Vagina (tissue), 2 donors: ENCODE data around the gene CHCHD6. TPM values are rescaled to one million over a fixed set of nuclear protein-coding genes. Genes with fewer than 3 reads are reported as not detected.
A peak's percentile ranks its signal among the peaks of the same experiment; 100 is the strongest.

ENCODE experiments used
- DNase-seq, 2 donors: peaks; one replicate each; pipeline ENCODE4 v3.0.0-alpha.2; 2017; ENCODE audit errors: extremely low spot score in 2 of 2
- H3K27ac ChIP-seq: fragments of 200-600 bp; sonication (generic); one replicate; pipeline ENCODE4 v1.5.1; 2019
- H3K27me3 ChIP-seq: fragments of 200-600 bp; sonication (generic); one replicate; pipeline ENCODE4 v1.5.1; 2019
- H3K36me3 ChIP-seq, 2 donors: fragments of 200-600 bp; sonication (generic); one replicate each; pipeline ENCODE4 v1.5.1; 2017 to 2019
- H3K4me1 ChIP-seq: fragments of 200-600 bp; sonication (generic); one replicate; pipeline ENCODE4 v1.5.1; 2019
- H3K4me3 ChIP-seq, 2 donors: fragments of 200-600 bp; sonication (generic); 1 replicate in 1 of 2; 2 replicates in 1 of 2; pipeline ENCODE4 v1.5.1; 2016 to 2019
- H3K9me3 ChIP-seq: fragments of 200-600 bp; sonication (generic); one replicate; pipeline ENCODE4 v1.5.1; 2019
- CTCF ChIP-seq, 3 experiments: fragments of 450-650 bp in 2 of 3; fragments of 200-600 bp in 1 of 3; sonication (generic) in 1 of 3; IDR thresholded peaks; one replicate each; pipeline ENCODE4 v1.5.1; 2017 to 2019; ENCODE audit warnings: antibody characterized with exemption in 3 of 3, mild to moderate bottlenecking in 2 of 3, moderate library complexity in 2 of 3
- POLR2A ChIP-seq, 2 donors: fragments of 450-650 bp; IDR thresholded peaks; one replicate each; pipeline ENCODE4 v1.6.1; 2017; ENCODE audit warnings: antibody characterized with exemption in 2 of 2, mild to moderate bottlenecking in 2 of 2, moderate library complexity in 2 of 2
- POLR2AphosphoS5 ChIP-seq, 2 donors: sonication (generic); formaldehyde crosslinking; IDR thresholded peaks; one replicate each; pipeline ENCODE4 v1.9.0; 2017; ENCODE audit warnings: antibody characterized with exemption in 2 of 2, mild to moderate bottlenecking in 2 of 2, low read depth in 1 of 2; ENCODE audit not compliant: insufficient read depth in 1 of 2
- intact Hi-C: fragments of 100-400 bp; cut with DNase I; formaldehyde crosslinking; loops from one replicate; pipeline ENCODE4 v1.15.1; 2023
- total RNA-seq: library from RNA; depleted of rRNA; stranded (reverse); fragments of >200 nt; gene quantifications from one replicate; pipeline ENCODE4 v1.2.3, GENCODE V29; 2016

CHCHD6 gene
- total RNA-seq, 1 donor from 2014 or later, result 12.8 TPM

- H3K27me3 ChIP-seq, result no peaks in the 10 kb centered on the region
- peaks cover 49% of the 10 kb centered on the region for H3K4me1 ChIP-seq
- TF ChIP-seq POLR2A (IDR thresholded peaks at IDR 0.05) (no peak), POLR2AphosphoS5 (IDR thresholded peaks at IDR 0.05; ENCODE audit: insufficient read depth in 1 of 2, low read depth in 1 of 2) (peak in 1 of 2 donors; percentile 67), CTCF (IDR thresholded peaks at IDR 0.05) (peak; percentile 43 to 90 (median 81))
- H3K27ac ChIP-seq, result peak within 1 kb of the TSS; percentile 87
- DNase-seq, result no peak
- peak within 1 kb of the TSS; percentile 74 to 82 for H3K4me3 ChIP-seq
- H3K9me3 ChIP-seq, result no peaks in the 10 kb centered on the region
- no peaks in the 10 kb centered on the region for H3K36me3 ChIP-seq
- intact Hi-C loops, result loop anchor here (5.0 to 10.0 kb wide), 3 partner anchors 230 to 562 kb away; partner anchors contain the start of gene CHCHD6
Measured at GRCh38 chr3:126982471-126983175, 278.6 kb downstream of the CHCHD6 start, which contains the start of gene PLXNA1. TSS of gene PLXNA1 (plus strand) at chr3:126983115. CDS start at chr3:126988594, 5,479 bp downstream.

DNA sequence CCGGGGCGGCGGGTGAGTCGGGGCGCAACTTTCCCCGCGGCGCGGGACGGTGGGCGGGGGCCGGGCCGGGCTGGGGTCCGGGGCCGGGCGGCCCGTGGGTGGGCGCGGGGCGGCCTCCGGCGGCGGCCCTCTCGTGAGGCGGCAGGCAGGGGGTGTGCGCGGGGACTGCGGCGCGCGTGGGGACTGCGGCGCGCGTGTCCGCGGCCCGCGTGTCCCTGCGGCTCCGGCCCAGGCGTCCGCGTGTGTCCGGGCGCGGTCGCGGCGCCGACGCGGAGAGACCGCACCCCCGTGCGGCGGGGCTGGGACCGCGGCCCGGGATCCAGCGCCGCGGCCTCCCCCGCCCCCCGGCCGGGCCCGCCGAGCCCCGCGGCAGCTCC, 279.2 kb downstream of the CHCHD6 start:
- Histone ChIP-seq H3K27me3 (no peaks in the 10 kb centered on the region), H3K36me3 (no peaks in the 10 kb centered on the region), H3K9me3 (no peaks in the 10 kb centered on the region), H3K27ac (peak overlapping the region; percentile 87), H3K4me3 (peak overlapping the region; percentile 74 to 82), H3K4me1 (peaks cover 49% of the 10 kb centered on the region)
- intact Hi-C loops, result loop anchor here (5.0 to 10.0 kb wide), 3 partner anchors 231 to 562 kb away; partner anchors contain the start of gene CHCHD6
- TF ChIP-seq POLR2A (IDR thresholded peaks at IDR 0.05) (no peak), POLR2AphosphoS5 (IDR thresholded peaks at IDR 0.05; ENCODE audit: insufficient read depth in 1 of 2, low read depth in 1 of 2) (no peak), CTCF (IDR thresholded peaks at IDR 0.05) (no peak)
- no peak for DNase-seq

GRCh38 chr3:126983653-126984390, 279.8 kb downstream of the CHCHD6 start:
- H3K4me3 ChIP-seq, result peak overlapping the region; percentile 74 to 82
- H3K4me1 ChIP-seq, result peaks cover 49% of the 10 kb centered on the region
- H3K36me3 ChIP-seq, result peaks cover 0 to 3% of the 10 kb centered on the region in 2 donors
- H3K27ac ChIP-seq, result peak overlapping the region; percentile 87
- H3K9me3 ChIP-seq, result no peaks in the 10 kb centered on the region
- no peaks in the 10 kb centered on the region for H3K27me3 ChIP-seq
- TF ChIP-seq POLR2AphosphoS5 (IDR thresholded peaks at IDR 0.05; ENCODE audit: insufficient read depth in 1 of 2, low read depth in 1 of 2) (peak in 1 of 2 donors; percentile 47), POLR2A (IDR thresholded peaks at IDR 0.05) (no peak)
- DNase-seq, result no peak
- intact Hi-C loops, result loop anchor here (5.0 to 10.0 kb wide), 3 partner anchors 232 to 561 kb away; partner anchors contain the start of gene CHCHD6

DNA sequence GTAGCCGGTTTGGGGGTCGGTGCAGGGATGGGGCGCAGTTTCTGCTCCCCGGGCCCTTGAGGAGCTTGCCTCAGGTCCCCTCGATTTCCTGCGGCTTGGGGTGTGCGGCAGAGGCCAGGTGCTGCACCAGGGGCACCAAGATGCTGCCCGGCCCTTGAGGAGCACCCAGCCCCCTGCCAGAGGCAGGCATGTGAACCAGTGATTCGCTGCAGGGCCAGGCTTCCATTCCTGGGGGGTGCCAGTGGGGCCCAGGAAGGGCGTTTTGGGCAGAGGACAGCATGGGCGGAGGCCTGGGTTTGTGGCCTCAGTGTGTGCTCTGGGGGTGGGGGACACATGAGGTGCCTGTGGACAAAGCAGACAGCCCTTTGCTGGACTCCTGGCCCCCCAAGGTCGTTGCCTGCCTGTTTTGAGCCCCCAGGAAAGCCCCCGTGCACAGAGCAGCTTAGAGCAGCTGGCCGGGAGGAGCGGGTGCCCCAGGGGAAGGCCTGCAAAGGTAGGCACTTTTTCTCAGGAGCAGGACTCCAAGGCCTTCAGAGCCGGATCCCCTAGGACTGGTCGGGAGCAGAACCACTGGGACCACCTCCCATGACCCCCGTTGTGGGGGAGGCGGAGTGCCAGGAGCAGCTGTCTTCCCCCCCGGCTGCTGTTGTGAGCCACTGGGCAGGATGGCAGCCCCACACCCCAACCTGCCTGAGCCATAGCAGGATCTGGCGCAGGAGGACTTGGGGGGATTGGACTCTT, 280.5 kb downstream of the CHCHD6 start:
- no peaks in the 10 kb centered on the region for H3K27me3 ChIP-seq
- H3K36me3 ChIP-seq, result peaks cover 0 to 8% of the 10 kb centered on the region in 2 donors
- TF ChIP-seq CTCF (IDR thresholded peaks at IDR 0.05), result no peak
- no peak for TF ChIP-seq POLR2AphosphoS5 (IDR thresholded peaks at IDR 0.05; ENCODE audit: insufficient read depth in 1 of 2, low read depth in 1 of 2)
- TF ChIP-seq POLR2A (IDR thresholded peaks at IDR 0.05), result no peak
- H3K4me3 ChIP-seq, result peak overlapping the region; percentile 74 to 82
- peak overlapping the region; percentile 87 for H3K27ac ChIP-seq
- peaks cover 51% of the 10 kb centered on the region for H3K4me1 ChIP-seq
- no peak for DNase-seq
- intact Hi-C loops, result loop anchor here (5.0 to 10.0 kb wide), 3 partner anchors 232 to 560 kb away; partner anchors contain the start of gene CHCHD6
- H3K9me3 ChIP-seq, result no peaks in the 10 kb centered on the region
